ENCODE results near the gene SLC25A1.

DNA sequence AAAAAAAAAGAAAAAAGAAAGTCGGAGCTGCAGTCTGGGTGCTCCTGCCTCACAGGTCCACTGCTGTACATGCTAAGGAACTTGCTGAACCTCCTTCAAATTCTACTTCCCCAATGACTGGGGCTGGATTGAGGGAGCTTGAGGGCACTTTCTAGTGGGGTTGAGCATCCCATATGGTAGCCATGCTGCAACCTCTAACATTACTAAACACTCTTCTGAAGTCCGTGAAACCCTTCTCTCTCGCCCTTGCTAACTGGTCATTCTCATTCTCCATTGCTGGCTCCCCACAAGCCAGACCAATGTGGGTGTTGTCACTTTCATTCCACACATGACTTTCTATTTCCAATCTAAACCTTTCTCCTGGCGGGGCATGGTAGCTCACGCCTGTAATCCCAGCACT, 35.3 kb downstream of the SLC25A1 start:
- no peak for TF ChIP-seq POLR2A (IDR thresholded peaks at IDR 0.05)
- TF ChIP-seq, protein P1, sequence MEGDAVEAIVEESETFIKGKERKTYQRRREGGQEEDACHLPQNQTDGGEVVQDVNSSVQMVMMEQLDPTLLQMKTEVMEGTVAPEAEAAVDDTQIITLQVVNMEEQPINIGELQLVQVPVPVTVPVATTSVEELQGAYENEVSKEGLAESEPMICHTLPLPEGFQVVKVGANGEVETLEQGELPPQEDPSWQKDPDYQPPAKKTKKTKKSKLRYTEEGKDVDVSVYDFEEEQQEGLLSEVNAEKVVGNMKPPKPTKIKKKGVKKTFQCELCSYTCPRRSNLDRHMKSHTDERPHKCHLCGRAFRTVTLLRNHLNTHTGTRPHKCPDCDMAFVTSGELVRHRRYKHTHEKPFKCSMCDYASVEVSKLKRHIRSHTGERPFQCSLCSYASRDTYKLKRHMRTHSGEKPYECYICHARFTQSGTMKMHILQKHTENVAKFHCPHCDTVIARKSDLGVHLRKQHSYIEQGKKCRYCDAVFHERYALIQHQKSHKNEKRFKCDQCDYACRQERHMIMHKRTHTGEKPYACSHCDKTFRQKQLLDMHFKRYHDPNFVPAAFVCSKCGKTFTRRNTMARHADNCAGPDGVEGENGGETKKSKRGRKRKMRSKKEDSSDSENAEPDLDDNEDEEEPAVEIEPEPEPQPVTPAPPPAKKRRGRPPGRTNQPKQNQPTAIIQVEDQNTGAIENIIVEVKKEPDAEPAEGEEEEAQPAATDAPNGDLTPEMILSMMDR (IDR thresholded peaks at IDR 0.05) = no peak

Measured in Peyer's patch (tissue), 4 donors.